Lung (tissue), 12 donors: ENCODE measurements around the gene TMEM150C. TPM values are rescaled to one million over a fixed set of nuclear protein-coding genes. Genes with fewer than 3 reads are reported as not detected.

Source experiments
- ATAC-seq: fragments of 200-7000 bp; cut with Tn5 transposase; one replicate; pipeline ENCODE4 v1.9.1; 2020; ENCODE audit warnings: moderate number of reproducible peaks; ENCODE audit not compliant: insufficient read depth, low FRiP score
- DNase-seq, 3 donors: peaks; one replicate each; pipeline ENCODE4 v3.0.0-alpha.2; 2013 to 2017
- H3K27ac ChIP-seq, 2 donors: one replicate each; pipeline ENCODE4 v1.5.1; 2013; ENCODE audit warnings: mild to moderate bottlenecking in 2 of 2, moderate library complexity in 2 of 2, control low read depth in 1 of 2, inconsistent platforms in 1 of 2, low read depth in 1 of 2, low read length in 1 of 2
- H3K27me3 ChIP-seq, 3 donors: one replicate each; pipeline ENCODE4 v1.5.1; 2013; ENCODE audit warnings: low read length in 2 of 3; ENCODE audit not compliant: control insufficient read depth in 3 of 3, insufficient read depth in 3 of 3
- H3K36me3 ChIP-seq, 4 donors: one replicate each; pipeline ENCODE4 v1.5.1; 2013; ENCODE audit warnings: low read length in 4 of 4, mild to moderate bottlenecking in 1 of 4, moderate library complexity in 1 of 4; ENCODE audit not compliant: control insufficient read depth in 4 of 4, insufficient read depth in 4 of 4
- H3K4me1 ChIP-seq, 5 donors: one replicate each; pipeline ENCODE4 v1.5.1; 2013; ENCODE audit warnings: low read length in 5 of 5, mild to moderate bottlenecking in 2 of 5, moderate library complexity in 1 of 5; ENCODE audit not compliant: control insufficient read depth in 5 of 5, insufficient read depth in 5 of 5
- H3K4me3 ChIP-seq: one replicate; pipeline ENCODE4 v1.5.1; 2013; ENCODE audit warnings: mild to moderate bottlenecking, control low read depth, moderate library complexity
- H3K9ac ChIP-seq, 2 donors: one replicate each; pipeline ENCODE4 v1.5.1; 2013; ENCODE audit warnings: low read length in 2 of 2, control low read depth in 1 of 2; ENCODE audit not compliant: insufficient read depth in 1 of 2
- H3K9me3 ChIP-seq, 4 donors: one replicate each; pipeline ENCODE4 v1.5.1; 2013; ENCODE audit warnings: low read length in 3 of 4, mild to moderate bottlenecking in 1 of 4, moderate library complexity in 1 of 4; ENCODE audit not compliant: control insufficient read depth in 4 of 4, insufficient read depth in 3 of 4
- CTCF ChIP-seq: IDR thresholded peaks from 2 replicates; pipeline ENCODE4 v1.5.1; 2012; ENCODE audit warnings: mild to moderate bottlenecking; ENCODE audit errors: control extremely low read depth, extremely low read depth
- WGBS, 2 donors: extraction: QIAGEN DNeasy Blood & Tissue Kit; methylation state at CpG; one replicate each; pipeline ENCODE4 v1.1.7; 2013; 5-methylcytosine and 5-hydroxymethylcytosine counted together
- polyA plus RNA-seq, 2 donors: library from polyadenylated mRNA; stranded (reverse); fragments of 200-250 nt; gene quantifications; one replicate each; pipeline ENCODE4 v1.2.1, GENCODE V29; 2013
- total RNA-seq, 2 donors: library from RNA; depleted of rRNA in 1 of 2; stranded (reverse); fragments of >200 nt in 1 of 2; gene quantifications; one replicate each; pipeline ENCODE4 v1.2.1, GENCODE V29; 2014 to 2021
- donor health status: control.
- donor health status: control.
- donor health status: Bipolar disorder and iron deficiency.
- donor health status: healthy.
- donor health status: DM: yes; HTN: yes; CAD: no.

TMEM150C gene
- total and polyA plus RNA-seq, 4 donors, result 2.5 to 10.4 (median 4.2) TPM

- no peak for DNase-seq
- Histone ChIP-seq H3K36me3 (peaks cover 0 to 6% (median 1%) of the 10 kb centered on the region in 4 donors), H3K9ac (no peak overlapping the region), H3K27me3 (no peaks in the 10 kb centered on the region), H3K27ac (no peak overlapping the region), H3K4me3 (no peak overlapping the region), H3K4me1 (peaks cover 0 to 12% (median 0%) of the 10 kb centered on the region in 5 donors), H3K9me3 (no peaks in the 10 kb centered on the region)
- no peak for ATAC-seq
- no peak for TF ChIP-seq CTCF
- 92 to 96% methylated on average over 7 of the region's 7 CpGs for WGBS, 2 donors
Measured at GRCh38 chr4:82434949-82435348, 126.8 kb downstream of the TMEM150C start.

- no peaks in the 10 kb centered on the region for H3K9me3 ChIP-seq
- H3K27me3 ChIP-seq, result no peaks in the 10 kb centered on the region
- no peak overlapping the region for H3K4me3 ChIP-seq
- 71 to 82% methylated on average over 2 of the region's 2 CpGs for WGBS, 2 donors
- no peak overlapping the region for H3K27ac ChIP-seq
- peaks cover 0 to 12% (median 0%) of the 10 kb centered on the region in 5 donors for H3K4me1 ChIP-seq
- H3K9ac ChIP-seq, result no peak overlapping the region
- ATAC-seq (no peak), DNase-seq (no peak)
- H3K36me3 ChIP-seq, result peaks cover 0 to 6% (median 1%) of the 10 kb centered on the region in 4 donors
- TF ChIP-seq CTCF, result no peak
Measured at GRCh38 chr4:82433791-82434190, 128.0 kb downstream of the TMEM150C start.

Other genes starting within 250 kb of the TMEM150C start
- gene HNRNPD, start 188.0 kb downstream of the TMEM150C start, total RNA-seq, result 100 to 1,000 TPM; 118 to 181 TPM
- 100 to 1,000 TPM; 134 to 152 TPM for gene HNRNPD, start 188.0 kb downstream of the TMEM150C start, polyA plus RNA-seq
- 100 to 1,000 TPM; 228 to 257 TPM for gene HNRNPDL, start 131.5 kb downstream of the TMEM150C start, total RNA-seq
- 100 to 1,000 TPM; 264 to 269 TPM for gene HNRNPDL, start 131.5 kb downstream of the TMEM150C start, polyA plus RNA-seq
- gene ENOPH1, start 131.4 kb downstream of the TMEM150C start, total RNA-seq, result 10 to 100 TPM; 28.5 to 30.6 TPM
- gene ENOPH1, start 131.4 kb downstream of the TMEM150C start, polyA plus RNA-seq, result 10 to 100 TPM; 37.3 to 45.3 TPM
- gene SCD5, start 236.8 kb upstream of the TMEM150C start, total RNA-seq, result 10 to 100 TPM; 21.4 to 22.6 TPM
- gene SCD5, start 236.8 kb upstream of the TMEM150C start, polyA plus RNA-seq, result 1 to 10 TPM; 5.0 to 6.2 TPM